CD4-positive, alpha-beta memory T cell (primary cell): ENCODE measurements around the gene HOXC13. TPM values are rescaled to one million over a fixed set of nuclear protein-coding genes. Genes with fewer than 3 reads are reported as not detected.

Source experiments
- CTCF ChIA-PET: fragments of 350-600 bp; sonication (Branson Sonifier 250); formaldehyde crosslinking; loops from one replicate; lab custom pipeline; 2021; ENCODE audit warnings: inconsistent platforms; ENCODE audit not compliant: partially characterized antibody; lab: Charles Lee
- POLR2A ChIA-PET: fragments of 350-600 bp; sonication (Branson Sonifier 250); formaldehyde crosslinking; loops from one replicate; lab custom pipeline; 2021; ENCODE audit not compliant: partially characterized antibody; lab: Charles Lee
- DNase-seq, 5 donors: peaks; one replicate each; pipeline versions ENCODE4 v3.0.0 to v3.0.0-alpha.2; 2020 to 2022; ENCODE audit warnings: mixed read lengths in 1 of 5
- H3K27ac ChIP-seq: one replicate; pipeline ENCODE4 v1.7.0; 2013; ENCODE audit warnings: low read depth, low read length
- H3K27me3 ChIP-seq: 2 replicates; pipeline ENCODE4 v1.7.0; 2013; ENCODE audit warnings: mild to moderate bottlenecking, low read length, moderate library complexity; ENCODE audit not compliant: insufficient read depth
- H3K36me3 ChIP-seq: 2 replicates; pipeline ENCODE4 v1.7.0; 2013; ENCODE audit warnings: mild to moderate bottlenecking, low read length, moderate library complexity; ENCODE audit not compliant: insufficient read depth
- H3K4me1 ChIP-seq: 2 replicates; pipeline ENCODE4 v1.7.0; 2013; ENCODE audit warnings: mild to moderate bottlenecking, low read length, moderate library complexity; ENCODE audit not compliant: insufficient read depth
- H3K4me3 ChIP-seq, 2 donors: one replicate each; pipeline ENCODE4 v1.7.0; 2013; ENCODE audit warnings: low read length in 2 of 2, mild to moderate bottlenecking in 1 of 2
- H3K9me3 ChIP-seq, 2 donors: one replicate each; pipeline ENCODE4 v1.7.0; 2013; ENCODE audit warnings: low read length in 2 of 2, control low read depth in 1 of 2; ENCODE audit not compliant: control insufficient read depth in 1 of 2
- H3K27ac Mint-ChIP-seq, 7 donors: one replicate each; pipeline ENCODE4 v1.8.0; 2020 to 2021; ENCODE audit warnings: mixed read lengths in 7 of 7, mild to moderate bottlenecking in 6 of 7, inconsistent platforms in 3 of 7, moderate library complexity in 3 of 7
- H3K27me3 Mint-ChIP-seq, 2 donors: one replicate each; pipeline ENCODE4 v1.8.0; 2020 to 2021; ENCODE audit warnings: mixed read lengths in 2 of 2
- H3K36me3 Mint-ChIP-seq, 2 donors: one replicate each; pipeline ENCODE4 v1.8.0; 2020 to 2021; ENCODE audit warnings: mixed read lengths in 2 of 2, inconsistent platforms in 1 of 2, mild to moderate bottlenecking in 1 of 2
- H3K4me1 Mint-ChIP-seq, 4 donors: one replicate each; pipeline ENCODE4 v1.8.0; 2020 to 2021; ENCODE audit warnings: mixed read lengths in 4 of 4, mild to moderate bottlenecking in 1 of 4
- H3K4me3 Mint-ChIP-seq, 8 donors: one replicate each; pipeline ENCODE4 v1.8.0; 2020 to 2021; ENCODE audit warnings: mixed read lengths in 8 of 8, mild to moderate bottlenecking in 7 of 8, moderate library complexity in 6 of 8, inconsistent platforms in 3 of 8
- H3K9me3 Mint-ChIP-seq, 8 donors: one replicate each; pipeline ENCODE4 v1.8.0; 2020 to 2021; ENCODE audit warnings: mixed read lengths in 8 of 8, mild to moderate bottlenecking in 5 of 8, inconsistent platforms in 3 of 8, moderate library complexity in 1 of 8
- intact Hi-C: fragments of 100-400 bp; cut with micrococcal nuclease; formaldehyde crosslinking; loops from one replicate; pipeline ENCODE4 v1.15.1; 2023
- polyA plus RNA-seq, 2 donors: library from polyadenylated mRNA; unstranded; fragments of 300-500 nt; fragmentation: Illumina TruSeq; gene quantifications; one replicate each; pipeline ENCODE4 v1.2.3, GENCODE V29; 2021
- total RNA-seq, 2 experiments: library from RNA; stranded (reverse); gene quantifications; one replicate each; pipeline ENCODE4 v1.2.3, GENCODE V29; 2021

HOXC13 gene
- total and polyA plus RNA-seq, 4 experiments from 2014 or later, result not detected

DNA sequence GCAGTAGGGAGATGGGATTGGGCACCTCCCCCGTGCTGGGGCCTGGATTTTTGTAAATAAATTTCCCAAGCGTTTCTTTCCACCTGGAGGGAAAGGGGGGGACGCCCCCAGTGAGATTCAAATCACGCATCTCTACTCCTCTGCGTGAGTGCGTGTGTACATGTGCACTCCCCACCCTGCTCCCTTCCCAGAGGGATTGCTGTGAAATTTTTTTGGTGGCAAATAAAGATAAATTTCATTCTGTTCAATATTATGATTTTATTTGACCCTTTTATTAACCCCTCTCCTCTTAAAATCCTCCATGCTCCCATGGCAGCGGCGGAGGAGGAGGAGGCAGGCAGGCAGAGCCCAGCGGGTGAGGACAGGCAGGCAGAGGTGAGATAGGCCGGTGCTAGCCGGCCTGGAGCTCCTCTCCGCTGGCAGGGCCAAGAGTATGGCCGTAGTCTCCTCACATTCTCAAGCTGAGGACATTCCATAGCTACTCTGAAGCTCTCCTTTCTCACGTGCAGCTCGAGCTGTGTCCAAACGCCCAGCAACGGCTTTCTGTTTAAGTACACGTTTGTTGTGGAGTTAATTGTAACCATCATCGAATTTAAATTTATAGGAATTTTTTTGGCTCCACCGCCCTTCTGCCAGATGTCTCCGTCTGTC lies 37.7 kb downstream of the HOXC13 start:
- Mint-ChIP-seq H3K36me3 (peaks cover 5 to 6% of the 10 kb centered on the region in 2 donors), H3K27ac (peak overlapping the region in 3 of 7 donors; percentile 2 to 75 (median 46)), H3K9me3 (peaks cover 0 to 32% (median 11%) of the 10 kb centered on the region in 8 donors), H3K4me3 (no peak overlapping the region), H3K27me3 (peaks cover 69 to 74% of the 10 kb centered on the region in 2 donors), H3K4me1 (peaks cover 4 to 36% (median 19%) of the 10 kb centered on the region in 4 donors)
- no peak overlapping the region for H3K4me3 ChIP-seq
- peaks cover 30% of the 10 kb centered on the region for H3K4me1 ChIP-seq
- DNase-seq, result no peak
- intact Hi-C loops, result no loop called here
- H3K9me3 ChIP-seq, result no peaks in the 10 kb centered on the region
- H3K27me3 ChIP-seq, result peaks cover 92% of the 10 kb centered on the region
- no peaks in the 10 kb centered on the region for H3K36me3 ChIP-seq
- POLR2A ChIA-PET, result interaction anchor here (1.1 kb wide), 1 partner anchor 15 kb away, joined by 3 read pairs; no protein-coding TSS in a partner anchor
- H3K27ac ChIP-seq, result no peak overlapping the region
- CTCF ChIA-PET, result no interaction called here

GRCh38 chr12:53976823-53977595 lies 38.4 kb downstream of the HOXC13 start:
- Histone ChIP-seq H3K4me1 (peaks cover 30% of the 10 kb centered on the region), H3K36me3 (no peaks in the 10 kb centered on the region), H3K4me3 (no peak overlapping the region), H3K27ac (no peak overlapping the region), H3K27me3 (peaks cover 92% of the 10 kb centered on the region), H3K9me3 (no peaks in the 10 kb centered on the region)
- H3K4me1 Mint-ChIP-seq, result peaks cover 4 to 36% (median 19%) of the 10 kb centered on the region in 4 donors
- H3K27ac Mint-ChIP-seq, result peak overlapping the region in 2 of 7 donors; percentile 42 to 46
- intact Hi-C loops, result no loop called here
- peaks cover 67 to 74% of the 10 kb centered on the region in 2 donors for H3K27me3 Mint-ChIP-seq
- CTCF ChIA-PET, result no interaction called here
- DNase-seq, result no peak
- POLR2A ChIA-PET, result interaction anchor here (1.1 to 1.3 kb wide), 2 partner anchors 14 to 23 kb away, joined by 3 read pairs; partner anchors contain the start of gene HOXC9
- peaks cover 0 to 32% (median 11%) of the 10 kb centered on the region in 8 donors for H3K9me3 Mint-ChIP-seq
- peak overlapping the region in 1 of 8 donors; percentile 30 for H3K4me3 Mint-ChIP-seq
- peaks cover 5 to 6% of the 10 kb centered on the region in 2 donors for H3K36me3 Mint-ChIP-seq

DNA sequence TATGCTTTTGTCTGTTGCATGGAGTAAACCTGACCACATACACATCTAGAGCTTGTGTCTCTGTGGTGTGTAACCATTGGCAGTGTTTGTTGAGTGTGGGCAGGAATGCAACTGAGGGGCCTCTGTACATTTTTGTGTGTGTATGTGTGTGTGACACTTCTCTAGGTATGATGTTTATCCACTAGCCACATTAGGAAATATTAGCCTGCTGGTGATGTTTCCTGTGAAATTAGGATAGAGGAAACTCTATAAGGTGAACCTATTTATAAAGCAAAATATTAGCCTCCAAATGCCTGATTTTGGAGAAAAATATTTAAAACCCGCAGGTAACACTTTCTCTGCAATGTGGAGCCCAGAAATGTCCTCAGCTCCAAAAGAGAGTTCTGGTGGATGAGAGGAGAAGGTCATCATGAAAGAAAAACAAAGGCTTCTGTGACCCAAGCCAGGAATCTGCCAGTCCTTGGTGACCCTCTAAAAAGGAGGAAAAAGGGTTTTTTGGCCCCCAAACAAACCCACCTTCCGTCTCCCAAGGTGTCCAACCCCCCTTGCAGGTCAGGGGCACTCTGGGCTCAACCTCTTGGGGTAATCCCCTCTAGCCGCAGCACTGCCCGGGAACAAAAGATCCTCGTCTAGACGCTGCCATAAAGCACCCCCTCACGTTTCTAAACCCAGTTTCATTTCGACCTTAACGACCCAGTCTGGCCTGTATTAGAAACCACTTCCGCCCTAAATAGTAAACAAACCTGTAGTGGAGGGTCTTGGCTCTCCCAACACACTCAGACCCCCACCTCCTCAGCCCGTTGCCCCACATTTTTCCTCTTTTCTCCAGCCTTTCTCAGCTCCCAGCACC lies 39.2 kb downstream of the HOXC13 start:
- Histone ChIP-seq H3K27me3 (peaks cover 92% of the 10 kb centered on the region), H3K9me3 (no peaks in the 10 kb centered on the region), H3K36me3 (no peaks in the 10 kb centered on the region), H3K4me3 (no peak overlapping the region), H3K4me1 (peaks cover 30% of the 10 kb centered on the region), H3K27ac (no peak overlapping the region)
- ChIA-PET POLR2A (interaction anchor here (1.3 kb wide), 1 partner anchor 22 kb away, joined by 3 read pairs; the partner anchor contains the start of gene HOXC9), CTCF (no interaction called here)
- Mint-ChIP-seq H3K4me3 (no peak overlapping the region), H3K27me3 (peaks cover 64 to 75% of the 10 kb centered on the region in 2 donors), H3K27ac (peak overlapping the region in 1 of 7 donors; percentile 42), H3K36me3 (peaks cover 5 to 6% of the 10 kb centered on the region in 2 donors), H3K9me3 (peaks cover 0 to 35% (median 13%) of the 10 kb centered on the region in 8 donors), H3K4me1 (peaks cover 4 to 36% (median 18%) of the 10 kb centered on the region in 4 donors)
- DNase-seq, result no peak
- intact Hi-C loops, result no loop called here

DNA sequence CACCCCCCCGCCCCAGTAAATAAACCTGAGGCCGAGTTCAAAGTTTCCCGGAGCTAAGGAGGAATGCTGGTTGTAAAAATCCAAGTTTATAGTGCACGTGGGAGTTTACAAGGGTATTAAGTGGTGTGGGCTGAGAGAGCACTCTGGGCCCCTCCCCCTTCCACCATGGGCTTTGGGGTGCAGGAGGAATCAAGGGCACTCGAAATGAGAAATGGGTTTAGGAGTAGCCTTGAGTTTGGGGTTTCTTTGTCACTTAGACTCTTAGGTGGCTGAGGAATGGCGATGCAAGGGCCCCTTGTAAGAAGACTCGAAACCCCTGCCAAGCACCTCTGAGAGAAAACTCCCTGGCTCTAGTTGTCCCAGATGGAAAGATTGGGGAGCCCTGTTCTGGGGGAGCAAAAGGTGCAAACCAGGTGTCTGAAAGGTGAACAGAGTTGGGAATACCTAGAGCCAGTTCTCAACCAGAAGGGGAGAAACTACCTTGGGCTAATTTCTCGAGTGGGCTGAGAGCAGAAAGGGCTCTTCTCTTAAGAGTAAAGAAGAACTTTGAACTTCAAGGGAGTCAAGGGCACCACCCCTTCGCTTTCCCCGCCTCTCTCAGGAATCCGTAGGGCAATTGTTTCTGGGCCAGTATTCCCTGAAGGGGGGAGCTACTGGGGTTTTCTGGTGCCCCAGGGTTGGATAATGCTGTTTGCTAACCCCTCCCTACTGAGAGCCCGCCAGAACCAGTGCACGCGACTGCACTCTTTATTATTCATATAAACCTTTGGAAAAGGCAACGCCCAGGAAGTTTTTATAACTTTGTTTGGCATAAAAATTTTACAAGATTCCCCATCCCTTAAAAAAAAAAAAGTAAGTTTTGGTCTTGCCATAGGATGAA lies 40.1 kb downstream of the HOXC13 start:
- no peak for DNase-seq
- Histone ChIP-seq H3K4me1 (peaks cover 26% of the 10 kb centered on the region), H3K36me3 (no peaks in the 10 kb centered on the region), H3K4me3 (no peak overlapping the region), H3K27ac (no peak overlapping the region), H3K27me3 (peaks cover 94% of the 10 kb centered on the region), H3K9me3 (no peaks in the 10 kb centered on the region)
- CTCF ChIA-PET, result no interaction called here
- Mint-ChIP-seq H3K4me3 (no peak overlapping the region), H3K9me3 (peaks cover 0 to 37% (median 14%) of the 10 kb centered on the region in 8 donors), H3K36me3 (peaks cover 0 to 2% of the 10 kb centered on the region in 2 donors), H3K27me3 (peaks cover 66 to 77% of the 10 kb centered on the region in 2 donors), H3K27ac (peak overlapping the region in 1 of 7 donors; percentile 42), H3K4me1 (peaks cover 2 to 35% (median 15%) of the 10 kb centered on the region in 4 donors)
- intact Hi-C loops, result no loop called here
- POLR2A ChIA-PET, result interaction anchor here (1.3 kb wide), 1 partner anchor 21 kb away, joined by 3 read pairs; the partner anchor contains the start of gene HOXC9

- CTCF ChIA-PET, result no interaction called here
- H3K27ac Mint-ChIP-seq, result peak overlapping the region in 2 of 7 donors; percentile 66 to 81
Observed at GRCh38 chr12:53980104-53980801, 41.6 kb downstream of the HOXC13 start.

More at GRCh38 chr12:53980104-53980801, 41.6 kb downstream of the HOXC13 start:
- Histone ChIP-seq H3K27ac (no peak overlapping the region), H3K27me3 (peaks cover 91% of the 10 kb centered on the region), H3K9me3 (no peaks in the 10 kb centered on the region), H3K36me3 (no peaks in the 10 kb centered on the region), H3K4me3 (no peak overlapping the region), H3K4me1 (peaks cover 19% of the 10 kb centered on the region)
- intact Hi-C loops, result no loop called here
- POLR2A ChIA-PET, result interaction anchor here (1.0 kb wide), 1 partner anchor 12 kb away, joined by 3 read pairs; no protein-coding TSS in a partner anchor
- Mint-ChIP-seq H3K27me3 (peaks cover 69 to 80% of the 10 kb centered on the region in 2 donors), H3K4me1 (peaks cover 4 to 42% (median 16%) of the 10 kb centered on the region in 4 donors), H3K9me3 (peaks cover 0 to 33% (median 12%) of the 10 kb centered on the region in 8 donors), H3K36me3 (peaks cover 0 to 3% of the 10 kb centered on the region in 2 donors), H3K4me3 (peak overlapping the region in 1 of 8 donors; percentile 17)
- DNase-seq, result no peak
